ENCODE results near the gene ABAT. TPM values are rescaled to one million over a fixed set of nuclear protein-coding genes. Genes with fewer than 3 reads are reported as not detected.
"Not testable (repeated sequence)": the region's sequence is repeated elsewhere in the genome, so short reads cannot be mapped to it uniquely, and the experiment has no call there.

Gene ABAT
- total RNA-seq, 6 experiments from 2014 or later, result 0.51 to 1.3 (median 0.59) TPM

GRCh38 chr16:8796469-8797363 is 122.3 kb downstream of the ABAT start:
- H3K4me3 Mint-ChIP-seq, result peak overlapping the region; percentile 99
- H3K36me3 Mint-ChIP-seq (ENCODE audit: low read depth), result peaks cover 23% of the 10 kb centered on the region
- DNase-seq, result no peak
- peaks cover 38% of the 10 kb centered on the region for H3K4me1 Mint-ChIP-seq (ENCODE audit: low read depth)
- peak overlapping the region; percentile 94 for H3K27ac Mint-ChIP-seq
- H3K9me3 Mint-ChIP-seq, result no peaks in the 10 kb centered on the region
- TF ChIP-seq CTCF (IDR thresholded peaks at IDR 0.05), result peak; percentile 66
- H3K27me3 Mint-ChIP-seq (ENCODE audit: insufficient read depth), result no peaks in the 10 kb centered on the region

DNA sequence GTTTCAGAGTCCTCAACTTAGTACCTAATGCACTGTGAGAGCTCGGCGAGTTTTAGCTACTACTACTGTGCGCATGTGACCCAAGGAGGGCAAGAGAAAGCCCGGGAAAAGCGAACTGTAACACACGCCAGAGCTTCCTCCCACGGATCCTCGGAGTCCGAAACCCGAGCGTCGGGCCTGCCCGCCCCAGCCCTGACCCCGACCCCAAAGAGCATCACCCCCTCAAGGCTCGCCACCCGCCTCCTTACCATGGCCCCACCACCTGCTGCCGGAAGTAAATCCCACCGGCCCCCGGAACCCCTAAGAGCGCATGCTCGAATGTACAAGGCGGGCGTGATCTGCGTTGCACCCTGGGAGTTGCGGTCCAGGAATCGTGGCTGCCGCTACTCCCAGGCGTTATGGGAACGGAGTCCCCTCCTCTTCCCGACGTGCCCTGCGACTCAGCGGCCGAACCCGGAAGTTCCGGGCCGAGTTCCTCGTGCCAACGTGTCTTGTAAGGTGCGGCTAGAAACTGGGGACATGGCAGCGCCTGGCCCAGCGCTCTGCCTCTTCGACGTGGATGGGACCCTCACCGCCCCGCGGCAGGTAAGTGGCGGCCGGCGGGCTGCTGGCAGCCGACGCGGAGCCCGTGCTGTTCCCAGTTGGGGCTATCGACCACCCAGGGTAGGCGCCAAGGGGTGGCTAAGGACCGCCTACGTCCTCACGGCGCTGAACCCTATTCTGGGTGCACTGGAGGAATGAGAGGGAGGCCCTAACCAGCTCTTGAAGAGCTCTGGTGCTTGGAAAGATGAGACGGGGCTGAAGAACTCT is 123.2 kb downstream of the ABAT start, which contains the start of the genes PMM2 and TMEM186:
Gene PMM2 (plus strand): TSS at position 476 of the 810 bp plus-strand sequence. CDS start 44 bp downstream, at position 520.
Gene TMEM186 (minus strand): TSS at position 276 of the 810 bp plus-strand sequence. CDS start 25 bp downstream, at position 251.
- H3K27ac Mint-ChIP-seq, result peak within 1 kb of the TSS; percentile 94
- DNase-seq, result peak; percentile 94
- H3K9me3 Mint-ChIP-seq, result no peaks in the 10 kb centered on the region
- peaks cover 31% of the 10 kb centered on the region for H3K36me3 Mint-ChIP-seq (ENCODE audit: low read depth)
- H3K27me3 Mint-ChIP-seq (ENCODE audit: insufficient read depth), result no peaks in the 10 kb centered on the region; the same call in 1 of the 2 replicates
- H3K4me1 Mint-ChIP-seq (ENCODE audit: low read depth), result peaks cover 38% of the 10 kb centered on the region
- peak within 1 kb of the TSS; percentile 99 for H3K4me3 Mint-ChIP-seq
- no peak for TF ChIP-seq CTCF (IDR thresholded peaks at IDR 0.05)

DNA sequence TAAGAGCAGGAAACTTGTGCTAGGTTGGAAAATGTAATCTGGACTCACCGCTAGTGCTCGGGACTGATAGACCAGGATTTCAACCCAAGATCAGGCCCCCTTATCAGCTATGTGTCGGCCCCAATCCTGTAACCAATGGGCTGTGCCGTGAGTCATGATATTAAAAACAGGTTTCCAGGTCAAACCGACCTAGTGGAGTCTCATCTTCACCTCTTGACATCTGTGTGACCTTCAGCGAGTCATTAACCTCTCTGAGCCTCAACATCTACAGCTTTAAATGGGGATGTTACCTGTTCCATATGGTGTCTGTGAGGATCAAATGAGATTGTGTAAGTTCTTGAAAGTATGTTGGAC is 123.7 kb downstream of the ABAT start:
- H3K36me3 Mint-ChIP-seq (ENCODE audit: low read depth), result peaks cover 34% of the 10 kb centered on the region
- peak overlapping the region; percentile 94 for H3K27ac Mint-ChIP-seq
- no peaks in the 10 kb centered on the region; the same call in 1 of the 2 replicates for H3K27me3 Mint-ChIP-seq (ENCODE audit: insufficient read depth)
- no peak for TF ChIP-seq CTCF (IDR thresholded peaks at IDR 0.05)
- no peaks in the 10 kb centered on the region for H3K9me3 Mint-ChIP-seq
- peak; percentile 10 for DNase-seq
- H3K4me3 Mint-ChIP-seq, result peak overlapping the region; percentile 99
- peaks cover 38% of the 10 kb centered on the region for H3K4me1 Mint-ChIP-seq (ENCODE audit: low read depth)

DNA sequence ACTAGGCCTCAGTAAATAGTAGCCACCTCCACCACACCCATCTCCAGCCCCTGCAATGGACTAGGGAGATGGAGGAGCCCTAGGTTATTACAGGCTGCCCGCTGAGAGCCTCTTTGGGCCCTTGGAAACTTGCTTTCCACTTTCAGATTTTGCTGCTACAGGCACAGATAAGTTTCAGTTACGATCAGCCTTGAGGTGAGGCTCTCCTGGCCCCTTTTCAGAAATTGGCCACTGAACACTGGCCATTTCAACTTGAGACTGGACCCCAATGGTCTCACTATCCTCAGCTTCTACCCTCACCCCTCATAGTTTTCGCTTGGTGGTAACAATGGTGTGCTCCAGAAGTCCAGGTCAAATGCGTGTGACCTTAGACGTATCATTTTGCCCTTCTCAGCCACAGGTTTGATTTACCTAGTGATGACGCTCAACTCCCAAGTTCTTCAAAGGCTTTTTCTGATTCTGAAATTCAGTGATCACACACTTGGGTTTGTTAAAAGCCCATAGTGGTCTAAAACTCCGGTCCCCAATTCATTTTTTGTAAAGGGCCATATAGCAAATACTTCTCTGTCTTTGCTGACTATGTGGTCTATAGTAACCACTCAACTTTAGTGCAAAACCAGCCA is 124.2 kb downstream of the ABAT start:
- no peak for TF ChIP-seq CTCF (IDR thresholded peaks at IDR 0.05)
- DNase-seq, result no peak
- peaks cover 38% of the 10 kb centered on the region for H3K4me1 Mint-ChIP-seq (ENCODE audit: low read depth)
- peak overlapping the region; percentile 99 for H3K4me3 Mint-ChIP-seq
- peak overlapping the region; percentile 94 for H3K27ac Mint-ChIP-seq
- no peaks in the 10 kb centered on the region; the same call in 1 of the 2 replicates for H3K27me3 Mint-ChIP-seq (ENCODE audit: insufficient read depth)
- H3K9me3 Mint-ChIP-seq, result no peaks in the 10 kb centered on the region
- H3K36me3 Mint-ChIP-seq (ENCODE audit: low read depth), result peaks cover 37% of the 10 kb centered on the region

DNA sequence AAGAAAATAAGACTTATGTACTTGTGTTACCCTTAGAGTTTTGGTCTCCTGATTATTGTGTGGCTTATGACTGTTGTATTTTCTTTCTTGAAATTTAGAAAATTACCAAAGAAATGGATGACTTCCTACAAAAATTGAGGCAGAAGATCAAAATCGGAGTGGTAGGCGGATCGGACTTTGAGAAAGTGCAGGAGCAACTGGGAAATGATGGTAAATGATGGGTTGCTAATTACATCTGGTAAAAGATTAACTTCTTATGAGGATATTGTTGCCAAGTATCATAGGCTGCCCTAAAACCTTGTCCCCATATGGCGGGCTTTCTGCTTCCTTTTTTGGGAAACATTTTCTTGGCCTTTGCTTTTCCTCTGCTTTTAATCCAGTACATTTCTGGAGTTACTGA is 127.3 kb downstream of the ABAT start:
- H3K27me3 Mint-ChIP-seq (ENCODE audit: insufficient read depth), result no peaks in the 10 kb centered on the region; the same call in 1 of the 2 replicates
- peaks cover 21% of the 10 kb centered on the region for H3K4me1 Mint-ChIP-seq (ENCODE audit: low read depth)
- H3K27ac Mint-ChIP-seq, result no peak overlapping the region
- no peak for TF ChIP-seq CTCF (IDR thresholded peaks at IDR 0.05)
- H3K4me3 Mint-ChIP-seq, result no peak overlapping the region
- no peak for DNase-seq
- peaks cover 54% of the 10 kb centered on the region for H3K36me3 Mint-ChIP-seq (ENCODE audit: low read depth)
- H3K9me3 Mint-ChIP-seq, result no peaks in the 10 kb centered on the region

GRCh38 chr16:8803733-8804132 is 129.3 kb downstream of the ABAT start:
- not testable (repeated sequence) for H3K27ac Mint-ChIP-seq; DNase-seq; H3K27me3 Mint-ChIP-seq (ENCODE audit: insufficient read depth); H3K4me3 Mint-ChIP-seq; H3K9me3 Mint-ChIP-seq
- Mint-ChIP-seq H3K4me1 (ENCODE audit: low read depth) (peaks cover 13% of the 10 kb centered on the region), H3K36me3 (ENCODE audit: low read depth) (peaks cover 51% of the 10 kb centered on the region)
